ENCODE results near the gene SKA3.

SKA3 gene

GRCh38 chr13:21106089-21106488 is 70.3 kb downstream of the SKA3 start:
- Mint-ChIP-seq H3K27me3 (ENCODE audit: low read depth) (peaks cover 4% of the 10 kb centered on the region), H3K27ac (no peak overlapping the region), H3K9me3 (no peaks in the 10 kb centered on the region), H3K4me1 (no peaks in the 10 kb centered on the region), H3K36me3 (ENCODE audit: low read depth) (no peaks in the 10 kb centered on the region), H3K4me3 (no peak overlapping the region)
- TF ChIP-seq CTCF (IDR thresholded peaks at IDR 0.05; ENCODE audit: unreplicated experiment in 3 of 3), result no peak

DNA sequence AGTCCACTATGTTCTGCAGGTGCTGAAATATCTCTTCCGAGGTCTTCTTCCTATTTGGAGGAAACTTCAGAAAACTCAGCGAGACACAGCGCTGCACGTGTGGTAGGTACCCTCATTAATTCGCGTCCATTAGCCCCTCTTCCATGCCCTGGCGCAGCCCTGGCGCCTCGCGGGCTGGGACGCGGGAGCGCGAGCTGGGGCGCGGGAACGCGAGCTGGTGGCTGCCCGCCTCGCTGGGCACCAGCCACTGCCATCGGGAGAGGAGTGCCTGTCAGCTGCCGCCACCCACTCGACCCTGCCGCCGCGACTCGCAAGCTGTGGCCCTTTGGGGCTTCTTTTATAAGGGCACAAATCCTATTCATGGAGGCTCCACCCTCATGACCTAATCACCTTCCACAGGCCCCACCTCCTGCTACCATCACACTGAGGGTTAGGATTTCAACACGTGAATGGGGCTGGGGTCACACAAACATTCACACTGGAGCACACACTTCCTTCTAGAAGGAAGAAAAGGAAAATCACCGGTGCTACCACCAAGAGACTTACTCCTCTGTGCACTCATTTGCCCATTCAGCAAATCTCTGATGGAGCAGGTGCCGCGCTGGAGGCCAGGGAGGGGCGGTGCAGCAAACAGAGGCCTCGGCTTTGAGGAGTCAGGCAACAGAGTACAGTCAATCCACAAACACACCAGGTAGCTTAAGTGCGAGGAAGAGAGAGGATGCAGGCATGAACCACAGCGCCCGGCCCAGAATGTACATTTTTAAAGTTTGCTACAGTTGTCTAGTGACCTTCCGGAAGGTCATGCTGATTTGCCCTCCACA is 71.9 kb downstream of the SKA3 start:
- H3K4me1 Mint-ChIP-seq, result no peaks in the 10 kb centered on the region
- no peaks in the 10 kb centered on the region for H3K27me3 Mint-ChIP-seq (ENCODE audit: low read depth)
- TF ChIP-seq CTCF (IDR thresholded peaks at IDR 0.05; ENCODE audit: unreplicated experiment in 3 of 3), result no peak
- no peak overlapping the region for H3K4me3 Mint-ChIP-seq
- H3K9me3 Mint-ChIP-seq, result no peaks in the 10 kb centered on the region
- H3K36me3 Mint-ChIP-seq (ENCODE audit: low read depth), result no peaks in the 10 kb centered on the region
- no peak overlapping the region for H3K27ac Mint-ChIP-seq

All from nephron (organoid).